ENCODE results near the gene GAREM2.

Gene GAREM2

DNA sequence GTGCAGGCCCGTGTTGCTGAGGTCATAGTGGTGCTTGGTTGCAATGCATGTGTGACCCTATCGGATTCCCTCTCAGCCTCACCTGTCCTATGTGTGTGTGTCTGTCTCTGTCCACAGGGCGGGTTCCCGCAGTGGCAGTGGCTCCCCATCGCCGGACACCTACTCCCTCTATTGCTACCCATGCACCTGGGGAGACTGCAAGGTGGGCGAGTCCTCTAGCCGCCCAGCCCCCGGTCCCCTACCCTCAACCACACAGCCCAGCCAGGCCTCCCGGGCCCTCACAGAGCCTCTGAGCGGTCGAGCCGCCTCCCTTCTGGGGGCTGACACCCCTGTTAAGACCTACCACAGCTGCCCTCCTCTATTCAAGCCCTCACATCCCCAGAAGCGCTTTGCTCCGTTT lies 14.2 kb downstream of the GAREM2 start:
- H3K36me3 ChIP-seq (ENCODE audit: control insufficient read depth, low read length): peaks cover 13% of the 10 kb centered on the region
- no peak overlapping the region for H3K4me2 ChIP-seq (ENCODE audit: low read length)
- H3K27me3 ChIP-seq (ENCODE audit: control insufficient read depth, low read length): no peaks in the 10 kb centered on the region
- no peaks in the 10 kb centered on the region for H3F3A ChIP-seq (ENCODE audit: control insufficient read depth, insufficient read depth)
- H3K27ac ChIP-seq (ENCODE audit: low read depth, low read length): no peak overlapping the region
- H3K4me1 ChIP-seq (ENCODE audit: control insufficient read depth, low read length): 0 out of 2 replicates have a peak, but pooled peaks cover 3% of the 10 kb centered on the region
- no peaks in the 10 kb centered on the region for H4K20me1 ChIP-seq (ENCODE audit: control insufficient read depth, insufficient read depth, low read depth, low read length)
- TF ChIP-seq, protein P1, sequence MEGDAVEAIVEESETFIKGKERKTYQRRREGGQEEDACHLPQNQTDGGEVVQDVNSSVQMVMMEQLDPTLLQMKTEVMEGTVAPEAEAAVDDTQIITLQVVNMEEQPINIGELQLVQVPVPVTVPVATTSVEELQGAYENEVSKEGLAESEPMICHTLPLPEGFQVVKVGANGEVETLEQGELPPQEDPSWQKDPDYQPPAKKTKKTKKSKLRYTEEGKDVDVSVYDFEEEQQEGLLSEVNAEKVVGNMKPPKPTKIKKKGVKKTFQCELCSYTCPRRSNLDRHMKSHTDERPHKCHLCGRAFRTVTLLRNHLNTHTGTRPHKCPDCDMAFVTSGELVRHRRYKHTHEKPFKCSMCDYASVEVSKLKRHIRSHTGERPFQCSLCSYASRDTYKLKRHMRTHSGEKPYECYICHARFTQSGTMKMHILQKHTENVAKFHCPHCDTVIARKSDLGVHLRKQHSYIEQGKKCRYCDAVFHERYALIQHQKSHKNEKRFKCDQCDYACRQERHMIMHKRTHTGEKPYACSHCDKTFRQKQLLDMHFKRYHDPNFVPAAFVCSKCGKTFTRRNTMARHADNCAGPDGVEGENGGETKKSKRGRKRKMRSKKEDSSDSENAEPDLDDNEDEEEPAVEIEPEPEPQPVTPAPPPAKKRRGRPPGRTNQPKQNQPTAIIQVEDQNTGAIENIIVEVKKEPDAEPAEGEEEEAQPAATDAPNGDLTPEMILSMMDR (IDR thresholded peaks at IDR 0.05; ENCODE audit: low read depth, low read length, poor library complexity, severe bottlenecking): no peak
- no peak for TF ChIP-seq EZH2phosphoT487 (IDR thresholded peaks at IDR 0.05; ENCODE audit: borderline replicate concordance, low read length)
- no peak overlapping the region for H3K4me3 ChIP-seq (ENCODE audit: low read length)
- no peaks in the 10 kb centered on the region for H3K9me2 ChIP-seq (replicated peaks; ENCODE audit: control insufficient read depth, low read length)
- no peaks in the 10 kb centered on the region for H3K9me3 ChIP-seq (ENCODE audit: control insufficient read depth, insufficient read depth, low read length)
- no peaks in the 10 kb centered on the region for H3K79me2 ChIP-seq (ENCODE audit: control insufficient read depth, low read length)

DNA sequence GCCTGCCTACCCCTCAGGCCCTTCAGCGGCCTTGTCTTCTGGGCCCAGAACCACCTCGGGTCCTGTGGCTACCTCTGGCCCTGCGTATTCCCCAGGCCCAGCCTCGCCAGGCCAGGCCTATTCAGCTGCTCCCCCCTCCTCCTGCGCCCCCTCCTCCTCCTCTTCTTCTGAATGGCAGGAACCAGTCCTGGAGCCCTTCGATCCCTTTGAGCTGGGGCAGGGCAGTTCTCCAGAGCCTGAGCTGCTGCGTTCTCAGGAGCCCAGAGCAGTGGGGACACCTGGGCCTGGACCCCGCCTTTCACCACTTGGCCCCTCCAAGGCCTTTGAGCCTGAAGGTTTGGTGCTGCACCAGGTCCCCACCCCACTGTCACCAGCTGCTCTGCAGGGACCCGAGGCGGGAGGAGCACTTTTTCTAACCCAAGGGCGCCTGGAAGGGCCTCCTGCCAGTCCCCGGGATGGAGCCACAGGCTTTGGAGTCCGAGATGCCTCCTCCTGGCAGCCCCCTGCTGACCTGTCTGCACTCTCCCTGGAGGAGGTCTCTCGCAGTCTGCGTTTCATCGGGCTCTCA lies 14.7 kb downstream of the GAREM2 start:
- Histone ChIP-seq H3K36me3 (ENCODE audit: control insufficient read depth, low read length) (peaks cover 13% of the 10 kb centered on the region), H3F3A (ENCODE audit: control insufficient read depth, insufficient read depth) (no peaks in the 10 kb centered on the region), H3K79me2 (ENCODE audit: control insufficient read depth, low read length) (no peaks in the 10 kb centered on the region), H3K9me2 (replicated peaks; ENCODE audit: control insufficient read depth, low read length) (no peaks in the 10 kb centered on the region), H3K27me3 (ENCODE audit: control insufficient read depth, low read length) (no peaks in the 10 kb centered on the region), H4K20me1 (ENCODE audit: control insufficient read depth, insufficient read depth, low read depth, low read length) (no peaks in the 10 kb centered on the region), H3K4me1 (ENCODE audit: control insufficient read depth, low read length) (0 out of 2 replicates have a peak, but pooled peaks cover 3% of the 10 kb centered on the region), H3K27ac (ENCODE audit: low read depth, low read length) (no peak overlapping the region), H3K9me3 (ENCODE audit: control insufficient read depth, insufficient read depth, low read length) (no peaks in the 10 kb centered on the region), H3K4me2 (ENCODE audit: low read length) (no peak overlapping the region), H3K4me3 (ENCODE audit: low read length) (no peak overlapping the region)
- TF ChIP-seq EZH2phosphoT487 (IDR thresholded peaks at IDR 0.05; ENCODE audit: borderline replicate concordance, low read length): no peak
- TF ChIP-seq, protein P1 (IDR thresholded peaks at IDR 0.05; ENCODE audit: low read depth, low read length, poor library complexity, severe bottlenecking): no peak

DNA sequence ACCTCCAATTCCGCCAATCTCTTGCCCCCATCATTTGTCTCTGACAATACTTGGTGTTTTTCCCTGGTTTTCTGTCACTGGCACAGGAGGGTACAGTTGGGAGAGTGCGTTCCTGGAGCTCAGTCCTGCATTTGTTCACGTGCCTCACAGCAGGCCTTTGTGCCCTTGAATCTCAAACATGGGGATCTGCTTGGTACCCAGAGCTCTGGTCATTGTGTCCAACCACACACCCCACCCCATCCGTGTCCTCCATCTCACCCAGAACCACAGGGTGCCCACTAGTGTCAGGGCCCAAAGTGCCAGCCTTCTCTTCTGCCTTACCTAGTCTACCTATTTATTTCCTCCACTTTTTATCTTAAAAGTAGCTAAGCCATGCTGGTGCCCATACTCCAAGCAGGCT lies 16.2 kb downstream of the GAREM2 start:
- H3K9me3 ChIP-seq (ENCODE audit: control insufficient read depth, insufficient read depth, low read length): no peaks in the 10 kb centered on the region
- H3K36me3 ChIP-seq (ENCODE audit: control insufficient read depth, low read length): peaks cover 23% of the 10 kb centered on the region
- H4K20me1 ChIP-seq (ENCODE audit: control insufficient read depth, insufficient read depth, low read depth, low read length): no peaks in the 10 kb centered on the region
- no peaks in the 10 kb centered on the region for H3F3A ChIP-seq (ENCODE audit: control insufficient read depth, insufficient read depth)
- TF ChIP-seq, protein P1 (IDR thresholded peaks at IDR 0.05; ENCODE audit: low read depth, low read length, poor library complexity, severe bottlenecking): no peak
- no peak for TF ChIP-seq EZH2phosphoT487 (IDR thresholded peaks at IDR 0.05; ENCODE audit: borderline replicate concordance, low read length)
- H3K79me2 ChIP-seq (ENCODE audit: control insufficient read depth, low read length): no peaks in the 10 kb centered on the region
- H3K27ac ChIP-seq (ENCODE audit: low read depth, low read length): no peak overlapping the region
- no peaks in the 10 kb centered on the region for H3K9me2 ChIP-seq (replicated peaks; ENCODE audit: control insufficient read depth, low read length)
- no peaks in the 10 kb centered on the region for H3K27me3 ChIP-seq (ENCODE audit: control insufficient read depth, low read length)
- no peak overlapping the region for H3K4me3 ChIP-seq (ENCODE audit: low read length)
- no peak overlapping the region for H3K4me2 ChIP-seq (ENCODE audit: low read length)
- H3K4me1 ChIP-seq (ENCODE audit: control insufficient read depth, low read length): 0 out of 2 replicates have a peak, but pooled peaks cover 3% of the 10 kb centered on the region
